ENCODE measurements around the gene NDUFV2. TPM values are rescaled to one million over a fixed set of nuclear protein-coding genes. Genes with fewer than 3 reads are reported as not detected.

The NDUFV2 gene
- total and polyA plus RNA-seq, 2 of the 13 experiments (the other 11 are each of a cell fraction or from before 2014, with no cell fraction given) = 216 to 299 TPM

DNA sequence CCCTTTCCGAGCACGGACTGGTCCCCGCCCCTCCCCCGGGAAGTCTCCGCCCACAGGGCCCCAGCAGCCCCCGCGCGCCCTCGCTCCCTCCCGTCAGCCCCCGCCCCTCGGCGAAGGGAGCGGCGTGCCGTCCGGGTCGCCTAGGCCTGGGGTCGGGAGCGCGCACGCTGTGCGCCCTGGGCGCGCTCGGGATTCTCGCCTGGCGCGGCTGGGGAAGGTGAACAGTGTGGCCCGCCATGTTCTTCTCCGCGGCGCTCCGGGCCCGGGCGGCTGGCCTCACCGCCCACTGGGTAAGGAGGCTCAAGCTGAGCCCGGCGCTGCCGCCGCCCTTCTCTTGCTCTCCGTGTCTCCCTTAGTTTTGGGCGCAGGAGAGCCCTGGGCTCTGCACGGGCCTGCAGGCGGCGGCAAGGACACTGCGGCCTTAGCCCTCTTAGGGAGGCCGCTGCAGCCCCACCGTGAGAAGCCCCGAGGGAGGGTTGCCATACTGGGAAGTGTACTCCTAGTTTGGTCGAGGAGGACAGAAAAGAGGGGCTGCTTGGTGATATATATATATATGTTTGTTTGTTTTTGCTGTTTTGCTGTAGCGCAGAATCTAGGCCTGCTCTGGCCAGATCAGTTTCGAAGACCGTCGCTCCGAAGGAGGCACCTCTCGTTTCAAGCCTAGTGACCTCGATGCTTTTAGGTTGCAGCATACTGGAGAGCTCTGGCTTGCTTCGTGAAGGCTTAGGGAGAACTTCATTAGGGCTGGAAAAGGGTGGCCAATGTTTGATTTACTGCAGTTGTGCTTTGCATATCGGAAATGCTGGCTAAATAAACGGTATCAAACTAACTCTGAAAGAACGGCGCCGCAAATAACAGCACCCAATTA lies at the start of gene NDUFV2 (continued):
- no peak for TF ChIP-seq ZNF235 (CRISPR knock-in tag; IDR thresholded peaks at IDR 0.05; ENCODE audit: borderline replicate concordance)
- TF ChIP-seq SOX13 (IDR thresholded peaks at IDR 0.05) = no peak
- TF ChIP-seq SOX13 (CRISPR knock-in tag; conservative IDR thresholded peaks at IDR 0.05 in 1 of 2, IDR thresholded peaks at IDR 0.05 in 1 of 2) = peak in 1 of 2 experiments; percentile 42; a peak in 1 of 4 replicates
- TF ChIP-seq ZNF614 (CRISPR knock-in tag; IDR thresholded peaks at IDR 0.05; ENCODE audit: borderline replicate concordance) = no peak
- TF ChIP-seq ZNF138 (CRISPR knock-in tag; IDR thresholded peaks at IDR 0.05; ENCODE audit: low read depth) = no peak; the same call in 1 of the 2 replicates
- TF ChIP-seq, protein P1, sequence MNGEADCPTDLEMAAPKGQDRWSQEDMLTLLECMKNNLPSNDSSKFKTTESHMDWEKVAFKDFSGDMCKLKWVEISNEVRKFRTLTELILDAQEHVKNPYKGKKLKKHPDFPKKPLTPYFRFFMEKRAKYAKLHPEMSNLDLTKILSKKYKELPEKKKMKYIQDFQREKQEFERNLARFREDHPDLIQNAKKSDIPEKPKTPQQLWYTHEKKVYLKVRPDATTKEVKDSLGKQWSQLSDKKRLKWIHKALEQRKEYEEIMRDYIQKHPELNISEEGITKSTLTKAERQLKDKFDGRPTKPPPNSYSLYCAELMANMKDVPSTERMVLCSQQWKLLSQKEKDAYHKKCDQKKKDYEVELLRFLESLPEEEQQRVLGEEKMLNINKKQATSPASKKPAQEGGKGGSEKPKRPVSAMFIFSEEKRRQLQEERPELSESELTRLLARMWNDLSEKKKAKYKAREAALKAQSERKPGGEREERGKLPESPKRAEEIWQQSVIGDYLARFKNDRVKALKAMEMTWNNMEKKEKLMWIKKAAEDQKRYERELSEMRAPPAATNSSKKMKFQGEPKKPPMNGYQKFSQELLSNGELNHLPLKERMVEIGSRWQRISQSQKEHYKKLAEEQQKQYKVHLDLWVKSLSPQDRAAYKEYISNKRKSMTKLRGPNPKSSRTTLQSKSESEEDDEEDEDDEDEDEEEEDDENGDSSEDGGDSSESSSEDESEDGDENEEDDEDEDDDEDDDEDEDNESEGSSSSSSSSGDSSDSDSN (CRISPR knock-in tag; IDR thresholded peaks at IDR 0.05) = peak; percentile 88
- no peak for TF ChIP-seq NFE2L2 (IDR thresholded peaks at IDR 0.05; ENCODE audit: low read length)
- no peak for TF ChIP-seq NFE2L1 (CRISPR knock-in tag; IDR thresholded peaks at IDR 0.05; ENCODE audit: borderline replicate concordance)
- TF ChIP-seq, protein P2, sequence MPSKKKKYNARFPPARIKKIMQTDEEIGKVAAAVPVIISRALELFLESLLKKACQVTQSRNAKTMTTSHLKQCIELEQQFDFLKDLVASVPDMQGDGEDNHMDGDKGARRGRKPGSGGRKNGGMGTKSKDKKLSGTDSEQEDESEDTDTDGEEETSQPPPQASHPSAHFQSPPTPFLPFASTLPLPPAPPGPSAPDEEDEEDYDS (CRISPR knock-in tag; IDR thresholded peaks at IDR 0.05) = peak; percentile 75; the same call in 1 of the 2 replicates
- no peak for TF ChIP-seq MAF1 (CRISPR knock-in tag; IDR thresholded peaks at IDR 0.05; ENCODE audit: borderline replicate concordance)
- no peak for TF ChIP-seq ZNF253 (CRISPR knock-in tag; IDR thresholded peaks at IDR 0.05; ENCODE audit: borderline replicate concordance)
- no peak for TF ChIP-seq KLF11 (CRISPR knock-in tag; IDR thresholded peaks at IDR 0.05)
- no peak for TF ChIP-seq ZNF724P (CRISPR knock-in tag; IDR thresholded peaks at IDR 0.05; ENCODE audit: borderline replicate concordance)
- TF ChIP-seq, protein P3, sequence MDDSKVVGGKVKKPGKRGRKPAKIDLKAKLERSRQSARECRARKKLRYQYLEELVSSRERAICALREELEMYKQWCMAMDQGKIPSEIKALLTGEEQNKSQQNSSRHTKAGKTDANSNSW (CRISPR knock-in tag; IDR thresholded peaks at IDR 0.05; ENCODE audit: borderline replicate concordance) = no peak
- TF ChIP-seq ZNF761 (CRISPR knock-in tag; conservative IDR thresholded peaks at IDR 0.05) = peak; percentile 88; the same call in 1 of the 2 replicates
- TF ChIP-seq, protein P4, sequence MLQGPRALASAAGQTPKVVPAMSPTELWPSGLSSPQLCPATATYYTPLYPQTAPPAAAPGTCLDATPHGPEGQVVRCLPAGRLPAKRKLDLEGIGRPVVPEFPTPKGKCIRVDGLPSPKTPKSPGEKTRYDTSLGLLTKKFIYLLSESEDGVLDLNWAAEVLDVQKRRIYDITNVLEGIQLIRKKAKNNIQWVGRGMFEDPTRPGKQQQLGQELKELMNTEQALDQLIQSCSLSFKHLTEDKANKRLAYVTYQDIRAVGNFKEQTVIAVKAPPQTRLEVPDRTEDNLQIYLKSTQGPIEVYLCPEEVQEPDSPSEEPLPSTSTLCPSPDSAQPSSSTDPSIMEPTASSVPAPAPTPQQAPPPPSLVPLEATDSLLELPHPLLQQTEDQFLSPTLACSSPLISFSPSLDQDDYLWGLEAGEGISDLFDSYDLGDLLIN (CRISPR knock-in tag; IDR thresholded peaks at IDR 0.05; ENCODE audit: borderline replicate concordance) = no peak
- TF ChIP-seq, protein P5, sequence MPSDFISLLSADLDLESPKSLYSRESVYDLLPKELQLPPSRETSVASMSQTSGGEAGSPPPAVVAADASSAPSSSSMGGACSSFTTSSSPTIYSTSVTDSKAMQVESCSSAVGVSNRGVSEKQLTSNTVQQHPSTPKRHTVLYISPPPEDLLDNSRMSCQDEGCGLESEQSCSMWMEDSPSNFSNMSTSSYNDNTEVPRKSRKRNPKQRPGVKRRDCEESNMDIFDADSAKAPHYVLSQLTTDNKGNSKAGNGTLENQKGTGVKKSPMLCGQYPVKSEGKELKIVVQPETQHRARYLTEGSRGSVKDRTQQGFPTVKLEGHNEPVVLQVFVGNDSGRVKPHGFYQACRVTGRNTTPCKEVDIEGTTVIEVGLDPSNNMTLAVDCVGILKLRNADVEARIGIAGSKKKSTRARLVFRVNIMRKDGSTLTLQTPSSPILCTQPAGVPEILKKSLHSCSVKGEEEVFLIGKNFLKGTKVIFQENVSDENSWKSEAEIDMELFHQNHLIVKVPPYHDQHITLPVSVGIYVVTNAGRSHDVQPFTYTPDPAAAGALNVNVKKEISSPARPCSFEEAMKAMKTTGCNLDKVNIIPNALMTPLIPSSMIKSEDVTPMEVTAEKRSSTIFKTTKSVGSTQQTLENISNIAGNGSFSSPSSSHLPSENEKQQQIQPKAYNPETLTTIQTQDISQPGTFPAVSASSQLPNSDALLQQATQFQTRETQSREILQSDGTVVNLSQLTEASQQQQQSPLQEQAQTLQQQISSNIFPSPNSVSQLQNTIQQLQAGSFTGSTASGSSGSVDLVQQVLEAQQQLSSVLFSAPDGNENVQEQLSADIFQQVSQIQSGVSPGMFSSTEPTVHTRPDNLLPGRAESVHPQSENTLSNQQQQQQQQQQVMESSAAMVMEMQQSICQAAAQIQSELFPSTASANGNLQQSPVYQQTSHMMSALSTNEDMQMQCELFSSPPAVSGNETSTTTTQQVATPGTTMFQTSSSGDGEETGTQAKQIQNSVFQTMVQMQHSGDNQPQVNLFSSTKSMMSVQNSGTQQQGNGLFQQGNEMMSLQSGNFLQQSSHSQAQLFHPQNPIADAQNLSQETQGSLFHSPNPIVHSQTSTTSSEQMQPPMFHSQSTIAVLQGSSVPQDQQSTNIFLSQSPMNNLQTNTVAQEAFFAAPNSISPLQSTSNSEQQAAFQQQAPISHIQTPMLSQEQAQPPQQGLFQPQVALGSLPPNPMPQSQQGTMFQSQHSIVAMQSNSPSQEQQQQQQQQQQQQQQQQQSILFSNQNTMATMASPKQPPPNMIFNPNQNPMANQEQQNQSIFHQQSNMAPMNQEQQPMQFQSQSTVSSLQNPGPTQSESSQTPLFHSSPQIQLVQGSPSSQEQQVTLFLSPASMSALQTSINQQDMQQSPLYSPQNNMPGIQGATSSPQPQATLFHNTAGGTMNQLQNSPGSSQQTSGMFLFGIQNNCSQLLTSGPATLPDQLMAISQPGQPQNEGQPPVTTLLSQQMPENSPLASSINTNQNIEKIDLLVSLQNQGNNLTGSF (CRISPR knock-in tag; IDR thresholded peaks at IDR 0.05) = no peak
- no peak for TF ChIP-seq RORA (CRISPR knock-in tag; IDR thresholded peaks at IDR 0.05)
- peak; percentile 49; the same call in 1 of the 2 replicates for TF ChIP-seq ZNF816 (CRISPR knock-in tag; IDR thresholded peaks at IDR 0.05; ENCODE audit: borderline replicate concordance)
